ENCODE data around the gene CD55.
A peak's percentile ranks its signal among the peaks of the same experiment; 100 is the strongest.

The CD55 gene

GRCh38 chr1:207306023-207306422 lies 15.5 kb upstream of the CD55 start:
- Histone ChIP-seq H3K4me1 (ENCODE audit: control insufficient read depth, insufficient read depth, low read length, unreplicated experiment) (peaks cover 26% of the 10 kb centered on the region), H3K36me3 (ENCODE audit: insufficient read depth, low read length) (no peaks in the 10 kb centered on the region), H3K27me3 (ENCODE audit: insufficient read depth, low read length) (no peaks in the 10 kb centered on the region), H2AFZ (ENCODE audit: low read length, unreplicated experiment) (no peak overlapping the region), H3K27ac (ENCODE audit: low read depth, low read length) (no peak overlapping the region), H3K79me2 (ENCODE audit: control insufficient read depth, insufficient read depth, low read length, unreplicated experiment) (no peaks in the 10 kb centered on the region), H3K4me3 (ENCODE audit: low read depth, low read length) (no peak overlapping the region)

- Histone ChIP-seq H2AFZ (ENCODE audit: low read length, unreplicated experiment) (no peak overlapping the region), H3K4me3 (ENCODE audit: low read depth, low read length) (no peak overlapping the region), H3K79me2 (ENCODE audit: control insufficient read depth, insufficient read depth, low read length, unreplicated experiment) (no peaks in the 10 kb centered on the region), H3K36me3 (ENCODE audit: insufficient read depth, low read length) (no peaks in the 10 kb centered on the region), H3K27me3 (ENCODE audit: insufficient read depth, low read length) (no peaks in the 10 kb centered on the region), H3K27ac (ENCODE audit: low read depth, low read length) (no peak overlapping the region), H3K4me1 (ENCODE audit: control insufficient read depth, insufficient read depth, low read length, unreplicated experiment) (peaks cover 31% of the 10 kb centered on the region)
Observed at GRCh38 chr1:207306603-207307002, 14.9 kb upstream of the CD55 start.

DNA sequence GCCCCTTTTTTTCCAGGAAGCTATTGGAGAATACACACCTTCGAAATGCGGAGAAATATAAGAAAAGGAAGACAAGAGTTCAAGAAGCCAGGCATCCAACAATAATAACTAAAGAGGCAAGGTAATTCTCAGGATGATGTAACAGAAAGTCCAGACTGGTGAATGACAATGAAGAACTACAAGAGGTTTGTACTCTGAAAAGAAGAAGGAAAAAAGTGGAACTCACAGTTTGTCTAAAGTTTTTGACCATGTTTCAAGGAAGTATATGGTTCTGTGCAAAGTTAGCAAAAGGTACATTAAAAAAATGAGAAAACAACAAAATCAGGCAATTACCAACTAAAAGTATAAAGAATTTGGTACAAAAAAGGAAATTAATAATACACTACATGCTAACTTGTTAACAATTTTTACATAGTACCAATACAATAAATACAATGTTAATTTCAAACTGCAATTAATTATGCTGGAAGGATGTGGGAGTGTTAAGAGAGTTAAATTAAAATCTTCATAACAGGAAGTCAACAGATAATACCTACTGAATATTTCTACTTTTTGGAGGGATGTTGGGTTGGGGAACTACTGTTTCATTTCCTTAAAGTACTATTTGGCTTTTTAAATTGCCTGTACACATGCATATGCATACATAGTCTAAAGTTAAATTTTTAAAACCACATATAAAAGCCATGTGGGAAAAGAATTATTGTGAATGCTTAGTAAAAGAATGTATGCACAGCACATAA lies 12.9 kb upstream of the CD55 start:
- H2AFZ ChIP-seq (ENCODE audit: low read length, unreplicated experiment), result peak overlapping the region; percentile 7

GRCh38 chr1:207309745-207310273 lies 11.7 kb upstream of the CD55 start:
- H3K36me3 ChIP-seq (ENCODE audit: insufficient read depth, low read length), result no peaks in the 10 kb centered on the region
- H3K4me1 ChIP-seq (ENCODE audit: control insufficient read depth, insufficient read depth, low read length, unreplicated experiment), result peaks cover 30% of the 10 kb centered on the region
- no peaks in the 10 kb centered on the region for H3K79me2 ChIP-seq (ENCODE audit: control insufficient read depth, insufficient read depth, low read length, unreplicated experiment)
- H2AFZ ChIP-seq (ENCODE audit: low read length, unreplicated experiment), result peak overlapping the region; percentile 99
- peak overlapping the region; percentile 34 for H3K4me3 ChIP-seq (ENCODE audit: low read depth, low read length)
- H3K27ac ChIP-seq (ENCODE audit: low read depth, low read length), result peak overlapping the region; percentile 70
- H3K27me3 ChIP-seq (ENCODE audit: insufficient read depth, low read length), result no peaks in the 10 kb centered on the region

More for the DNA sequence above, 12.9 kb upstream of the CD55 start:
- Histone ChIP-seq H3K4me1 (ENCODE audit: control insufficient read depth, insufficient read depth, low read length, unreplicated experiment) (peaks cover 31% of the 10 kb centered on the region), H3K4me3 (ENCODE audit: low read depth, low read length) (no peak overlapping the region), H3K79me2 (ENCODE audit: control insufficient read depth, insufficient read depth, low read length, unreplicated experiment) (no peaks in the 10 kb centered on the region), H3K36me3 (ENCODE audit: insufficient read depth, low read length) (no peaks in the 10 kb centered on the region), H3K27me3 (ENCODE audit: insufficient read depth, low read length) (no peaks in the 10 kb centered on the region), H3K27ac (ENCODE audit: low read depth, low read length) (no peak overlapping the region)

DNA sequence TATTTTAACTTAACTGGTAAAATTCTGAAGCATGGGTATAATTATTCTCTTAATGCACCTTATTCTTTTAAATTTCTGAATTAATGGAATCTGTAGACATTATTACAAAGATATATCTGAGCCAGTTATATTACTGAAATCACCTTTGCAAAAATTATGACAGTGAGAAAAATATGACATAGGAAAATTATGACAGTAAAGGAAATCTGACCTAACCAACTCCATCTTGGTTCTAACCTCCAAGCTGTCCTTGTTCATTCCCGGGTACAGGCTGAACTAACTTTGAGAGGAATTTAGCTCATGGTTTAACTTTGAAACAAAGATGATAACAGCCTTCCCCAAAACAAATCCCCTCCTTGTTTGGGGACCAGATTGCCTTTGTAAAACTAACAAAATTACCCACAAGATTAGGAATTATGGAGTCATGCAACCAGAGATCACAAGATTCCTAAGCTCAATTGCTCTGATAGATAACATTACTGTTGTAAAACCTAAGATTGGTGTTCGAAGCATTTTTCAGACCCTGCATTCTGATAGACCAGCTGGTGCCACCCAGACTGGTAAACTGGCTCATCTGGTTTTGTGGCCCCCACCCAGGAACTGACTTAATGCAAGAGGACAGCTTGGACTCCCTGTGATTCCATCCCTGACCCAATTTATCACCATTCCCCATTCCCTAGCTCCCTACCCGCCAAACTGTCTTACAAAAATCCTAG lies 9.4 kb upstream of the CD55 start:
- Histone ChIP-seq H3K4me3 (ENCODE audit: low read depth, low read length) (no peak overlapping the region), H3K27me3 (ENCODE audit: insufficient read depth, low read length) (0 out of 2 replicates have a peak, but pooled peaks cover 6% of the 10 kb centered on the region), H3K27ac (ENCODE audit: low read depth, low read length) (no peak overlapping the region), H3K79me2 (ENCODE audit: control insufficient read depth, insufficient read depth, low read length, unreplicated experiment) (no peaks in the 10 kb centered on the region), H2AFZ (ENCODE audit: low read length, unreplicated experiment) (no peak overlapping the region), H3K36me3 (ENCODE audit: insufficient read depth, low read length) (no peaks in the 10 kb centered on the region), H3K4me1 (ENCODE audit: control insufficient read depth, insufficient read depth, low read length, unreplicated experiment) (peaks cover 25% of the 10 kb centered on the region)

- Histone ChIP-seq H3K79me2 (ENCODE audit: control insufficient read depth, insufficient read depth, low read length, unreplicated experiment) (no peaks in the 10 kb centered on the region), H2AFZ (ENCODE audit: low read length, unreplicated experiment) (no peak overlapping the region), H3K27me3 (ENCODE audit: insufficient read depth, low read length) (0 out of 2 replicates have a peak, but pooled peaks cover 7% of the 10 kb centered on the region), H3K4me1 (ENCODE audit: control insufficient read depth, insufficient read depth, low read length, unreplicated experiment) (peaks cover 25% of the 10 kb centered on the region), H3K36me3 (ENCODE audit: insufficient read depth, low read length) (no peaks in the 10 kb centered on the region), H3K27ac (ENCODE audit: low read depth, low read length) (no peak overlapping the region), H3K4me3 (ENCODE audit: low read depth, low read length) (no peak overlapping the region)
Observed at GRCh38 chr1:207312604-207312920, 8.9 kb upstream of the CD55 start.

- Histone ChIP-seq H3K79me2 (ENCODE audit: control insufficient read depth, insufficient read depth, low read length, unreplicated experiment) (no peaks in the 10 kb centered on the region), H3K27ac (ENCODE audit: low read depth, low read length) (no peak overlapping the region), H3K27me3 (ENCODE audit: insufficient read depth, low read length) (0 out of 2 replicates have a peak, but pooled peaks cover 7% of the 10 kb centered on the region), H3K4me1 (ENCODE audit: control insufficient read depth, insufficient read depth, low read length, unreplicated experiment) (peaks cover 25% of the 10 kb centered on the region), H3K4me3 (ENCODE audit: low read depth, low read length) (no peak overlapping the region), H3K36me3 (ENCODE audit: insufficient read depth, low read length) (no peaks in the 10 kb centered on the region), H2AFZ (ENCODE audit: low read length, unreplicated experiment) (no peak overlapping the region)
Observed at GRCh38 chr1:207313131-207313530, 8.3 kb upstream of the CD55 start.

DNA sequence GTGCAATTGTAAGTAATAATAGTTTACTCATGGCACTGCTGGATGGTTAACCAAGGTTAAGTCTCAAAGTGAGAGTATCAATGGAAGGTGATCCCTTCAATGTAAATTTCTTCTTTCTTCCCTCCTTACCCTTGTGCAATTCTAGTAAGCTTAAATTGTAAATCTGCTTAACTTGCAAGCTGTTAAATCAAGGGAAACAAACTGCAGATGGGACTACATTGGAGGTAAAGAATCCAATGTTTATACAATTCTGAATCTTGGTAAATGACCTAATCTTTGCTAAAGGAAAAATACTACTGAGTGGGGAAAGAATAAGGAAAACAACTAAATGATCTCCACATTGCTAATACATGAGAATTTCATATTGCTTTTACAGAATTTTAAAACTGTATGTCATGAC lies 6.7 kb upstream of the CD55 start:
- no peaks in the 10 kb centered on the region for H3K36me3 ChIP-seq (ENCODE audit: insufficient read depth, low read length)
- no peak overlapping the region for H3K4me3 ChIP-seq (ENCODE audit: low read depth, low read length)
- no peak overlapping the region for H2AFZ ChIP-seq (ENCODE audit: low read length, unreplicated experiment)
- no peaks in the 10 kb centered on the region for H3K79me2 ChIP-seq (ENCODE audit: control insufficient read depth, insufficient read depth, low read length, unreplicated experiment)
- H3K27ac ChIP-seq (ENCODE audit: low read depth, low read length), result no peak overlapping the region
- peaks cover 7% of the 10 kb centered on the region; the same call in 1 of the 2 replicates for H3K27me3 ChIP-seq (ENCODE audit: insufficient read depth, low read length)
- peaks cover 16% of the 10 kb centered on the region for H3K4me1 ChIP-seq (ENCODE audit: control insufficient read depth, insufficient read depth, low read length, unreplicated experiment)

- peaks cover 10% of the 10 kb centered on the region for H3K4me1 ChIP-seq (ENCODE audit: control insufficient read depth, insufficient read depth, low read length, unreplicated experiment)
- no peak overlapping the region for H2AFZ ChIP-seq (ENCODE audit: low read length, unreplicated experiment)
- H3K27me3 ChIP-seq (ENCODE audit: insufficient read depth, low read length), result peaks cover 7% of the 10 kb centered on the region; the same call in 1 of the 2 replicates
- H3K4me3 ChIP-seq (ENCODE audit: low read depth, low read length), result no peak overlapping the region
- no peak overlapping the region for H3K27ac ChIP-seq (ENCODE audit: low read depth, low read length)
- no peaks in the 10 kb centered on the region for H3K36me3 ChIP-seq (ENCODE audit: insufficient read depth, low read length)
- H3K79me2 ChIP-seq (ENCODE audit: control insufficient read depth, insufficient read depth, low read length, unreplicated experiment), result no peaks in the 10 kb centered on the region
Observed at GRCh38 chr1:207315435-207315834, 6.0 kb upstream of the CD55 start.

- Histone ChIP-seq H3K27ac (ENCODE audit: low read depth, low read length) (no peak overlapping the region), H3K4me3 (ENCODE audit: low read depth, low read length) (no peak overlapping the region), H3K36me3 (ENCODE audit: insufficient read depth, low read length) (no peaks in the 10 kb centered on the region), H3K4me1 (ENCODE audit: control insufficient read depth, insufficient read depth, low read length, unreplicated experiment) (peaks cover 3% of the 10 kb centered on the region), H3K27me3 (ENCODE audit: insufficient read depth, low read length) (peaks cover 7% of the 10 kb centered on the region; the same call in 1 of the 2 replicates), H3K79me2 (ENCODE audit: control insufficient read depth, insufficient read depth, low read length, unreplicated experiment) (no peaks in the 10 kb centered on the region), H2AFZ (ENCODE audit: low read length, unreplicated experiment) (no peak overlapping the region)
Observed at GRCh38 chr1:207316141-207316540, 5.3 kb upstream of the CD55 start.

All from ACC112 (cell line).